Nephron progenitor cell (in vitro differentiated cells): ENCODE data around the gene GAS2L2.

Experiments
- DNase-seq: peaks from one replicate; pipeline ENCODE4 v3.0.0; 2021
- H3K27ac Mint-ChIP-seq: 2 replicates; pipeline ENCODE4 v1.8.0; 2021; ENCODE audit warnings: mild to moderate bottlenecking, moderate library complexity, mixed read lengths
- H3K27me3 Mint-ChIP-seq: 2 replicates; pipeline ENCODE4 v1.8.0; 2021; ENCODE audit warnings: mild to moderate bottlenecking, low read depth, mixed read lengths; ENCODE audit not compliant: poor library complexity
- H3K36me3 Mint-ChIP-seq: 2 replicates; pipeline ENCODE4 v1.8.0; 2021; ENCODE audit warnings: low read depth, mixed read lengths
- H3K4me1 Mint-ChIP-seq: 2 replicates; pipeline ENCODE4 v1.8.0; 2021; ENCODE audit warnings: mixed read lengths
- H3K4me3 Mint-ChIP-seq: 2 replicates; pipeline ENCODE4 v1.8.0; 2021; ENCODE audit warnings: mild to moderate bottlenecking, moderate library complexity, mixed read lengths
- H3K9me3 Mint-ChIP-seq: 2 replicates; pipeline ENCODE4 v1.8.0; 2021; ENCODE audit warnings: mild to moderate bottlenecking, moderate library complexity, mixed read lengths
- TF ChIP-seq, protein P1 (sequence below): fragments of 200-600 bp; sonication (generic); IDR thresholded peaks from 2 replicates; pipeline ENCODE4 v1.5.0; 2021; ENCODE audit warnings: antibody characterized with exemption

GAS2L2 gene

DNA sequence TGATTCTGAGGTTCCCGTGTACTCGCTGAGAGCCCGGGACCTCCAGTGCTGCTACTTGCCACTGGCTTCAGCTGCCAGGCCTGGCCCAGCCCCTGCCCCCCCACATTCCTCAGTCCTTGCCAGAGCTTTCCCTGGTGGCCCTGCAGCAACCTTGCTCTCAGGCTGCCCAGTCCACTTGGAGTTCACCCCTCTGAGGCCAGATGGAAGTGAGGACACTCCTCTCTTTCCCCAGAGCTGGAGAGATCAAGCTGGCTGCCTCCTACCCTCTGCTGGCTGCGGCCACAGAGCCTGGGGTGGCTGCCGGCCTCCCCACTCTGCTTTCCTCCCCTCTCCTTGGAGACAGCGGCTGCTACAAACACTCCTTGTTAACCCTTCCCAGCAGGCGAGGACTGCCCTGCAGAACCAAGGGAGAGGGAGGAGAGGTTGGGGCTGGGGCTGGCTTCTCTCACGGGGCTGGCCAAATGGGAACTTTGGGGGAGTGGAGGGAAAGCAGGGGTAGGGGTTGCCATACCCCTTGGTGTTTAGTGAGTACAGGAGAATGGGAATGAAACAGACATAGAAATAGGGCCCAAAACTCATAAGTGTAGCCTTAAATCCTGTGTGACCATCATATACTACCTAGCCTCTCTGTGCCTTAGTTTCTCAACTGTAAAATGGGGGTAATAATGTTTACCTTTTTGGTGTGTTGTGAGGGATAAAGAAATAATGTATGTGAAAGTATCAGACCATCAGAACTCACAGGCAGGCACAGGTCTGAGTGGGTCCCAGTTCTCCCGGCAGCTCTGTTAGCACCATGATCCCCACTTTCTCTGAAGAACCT is at the start of gene GAS2L2:
GAS2L2 (minus strand) TSS at position 295 of the 820 bp plus-strand sequence. CDS start 389 bp downstream, outside the sequence.
- Mint-ChIP-seq H3K27me3 (peaks cover 50% of the 10 kb centered on the region), H3K4me3 (no peak within 1 kb of the TSS), H3K4me1 (peaks cover 35% of the 10 kb centered on the region), H3K9me3 (no peaks in the 10 kb centered on the region), H3K27ac (no peak within 1 kb of the TSS), H3K36me3 (no peaks in the 10 kb centered on the region)
- no peak for DNase-seq
- TF ChIP-seq, protein P1, sequence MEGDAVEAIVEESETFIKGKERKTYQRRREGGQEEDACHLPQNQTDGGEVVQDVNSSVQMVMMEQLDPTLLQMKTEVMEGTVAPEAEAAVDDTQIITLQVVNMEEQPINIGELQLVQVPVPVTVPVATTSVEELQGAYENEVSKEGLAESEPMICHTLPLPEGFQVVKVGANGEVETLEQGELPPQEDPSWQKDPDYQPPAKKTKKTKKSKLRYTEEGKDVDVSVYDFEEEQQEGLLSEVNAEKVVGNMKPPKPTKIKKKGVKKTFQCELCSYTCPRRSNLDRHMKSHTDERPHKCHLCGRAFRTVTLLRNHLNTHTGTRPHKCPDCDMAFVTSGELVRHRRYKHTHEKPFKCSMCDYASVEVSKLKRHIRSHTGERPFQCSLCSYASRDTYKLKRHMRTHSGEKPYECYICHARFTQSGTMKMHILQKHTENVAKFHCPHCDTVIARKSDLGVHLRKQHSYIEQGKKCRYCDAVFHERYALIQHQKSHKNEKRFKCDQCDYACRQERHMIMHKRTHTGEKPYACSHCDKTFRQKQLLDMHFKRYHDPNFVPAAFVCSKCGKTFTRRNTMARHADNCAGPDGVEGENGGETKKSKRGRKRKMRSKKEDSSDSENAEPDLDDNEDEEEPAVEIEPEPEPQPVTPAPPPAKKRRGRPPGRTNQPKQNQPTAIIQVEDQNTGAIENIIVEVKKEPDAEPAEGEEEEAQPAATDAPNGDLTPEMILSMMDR, result no peak

DNA sequence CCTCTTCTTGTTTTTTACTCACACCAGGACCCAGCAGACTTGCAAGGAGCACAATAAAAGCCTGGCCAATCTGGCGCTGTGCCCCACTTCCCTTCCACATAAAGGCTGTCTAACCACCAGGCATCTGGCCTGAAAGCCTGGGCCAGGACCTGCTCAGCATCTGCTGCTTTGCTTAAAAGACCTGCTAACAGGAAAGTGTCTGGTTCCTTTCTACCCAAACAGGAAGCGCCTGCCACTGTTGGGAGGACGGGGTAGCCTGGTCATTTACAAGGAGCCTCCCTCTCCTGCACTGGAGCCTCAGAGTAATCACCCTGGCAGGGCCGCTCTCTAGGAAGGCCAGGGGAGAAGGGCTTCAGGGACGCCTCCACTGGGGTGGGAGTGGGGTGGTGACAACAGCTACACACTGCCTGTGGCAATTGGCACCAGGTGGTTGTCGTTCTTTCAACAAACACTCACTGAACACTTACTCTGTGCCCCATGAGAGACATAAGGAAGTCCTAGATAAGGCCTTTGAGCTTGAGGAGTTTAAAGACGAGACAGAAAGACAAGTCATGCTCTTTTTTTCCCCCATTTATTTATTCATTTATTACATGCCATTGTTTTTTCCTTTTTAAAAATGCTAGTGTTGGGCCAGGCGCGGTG is 48.7 kb upstream of the GAS2L2 start:
- no peaks in the 10 kb centered on the region for H3K36me3 Mint-ChIP-seq
- peaks cover 47% of the 10 kb centered on the region for H3K27me3 Mint-ChIP-seq
- peaks cover 12% of the 10 kb centered on the region for H3K4me1 Mint-ChIP-seq
- DNase-seq, result no peak
- H3K9me3 Mint-ChIP-seq, result no peaks in the 10 kb centered on the region
- TF ChIP-seq, protein P1, result no peak
- H3K4me3 Mint-ChIP-seq, result no peak overlapping the region
- H3K27ac Mint-ChIP-seq, result no peak overlapping the region

DNA sequence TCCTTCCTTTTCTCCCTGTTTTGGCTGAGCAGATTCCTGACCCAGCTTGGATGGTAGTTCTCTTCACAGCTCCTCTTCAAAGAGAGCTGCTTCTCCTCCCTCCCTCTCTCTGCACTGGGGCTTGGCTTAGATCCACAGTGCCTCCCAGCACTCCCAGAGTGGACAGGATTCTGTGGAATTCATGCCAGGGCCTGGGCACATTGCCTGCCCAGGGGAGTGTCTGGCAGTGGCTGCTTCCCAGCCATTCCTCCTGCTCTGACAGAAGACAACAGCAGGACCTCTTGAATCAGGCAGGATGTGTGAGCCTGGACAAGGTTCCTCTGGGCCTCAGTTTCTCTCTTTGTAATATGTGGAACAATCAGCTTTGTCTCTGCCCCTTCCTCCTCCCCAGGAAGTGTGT is 46.9 kb upstream of the GAS2L2 start:
- Mint-ChIP-seq H3K4me1 (peaks cover 16% of the 10 kb centered on the region), H3K27ac (no peak overlapping the region), H3K27me3 (peaks cover 62% of the 10 kb centered on the region), H3K36me3 (no peaks in the 10 kb centered on the region), H3K4me3 (no peak overlapping the region), H3K9me3 (no peaks in the 10 kb centered on the region)
- no peak for DNase-seq
- TF ChIP-seq, protein P1, result no peak

DNA sequence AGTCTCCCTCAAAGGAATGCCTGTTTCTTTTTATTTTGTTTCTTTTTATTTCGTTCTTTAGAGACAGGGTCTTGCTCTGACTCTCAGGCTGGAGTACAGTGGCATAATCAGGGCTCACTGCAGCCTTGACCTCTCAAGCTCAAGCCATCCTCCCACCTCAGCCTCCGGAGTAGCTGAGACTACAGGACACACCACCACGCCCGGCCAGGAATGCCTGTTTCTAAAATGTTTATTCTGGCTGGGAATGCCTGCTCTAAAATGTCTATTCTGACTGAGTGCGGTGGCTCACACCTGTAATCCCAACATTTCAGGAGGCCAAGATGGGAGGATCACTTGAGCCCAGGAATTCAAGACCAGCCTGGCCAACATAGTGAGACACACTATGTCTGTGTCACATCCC is 44.9 kb upstream of the GAS2L2 start:
- Mint-ChIP-seq H3K36me3 (no peaks in the 10 kb centered on the region), H3K4me1 (peaks cover 12% of the 10 kb centered on the region), H3K9me3 (no peaks in the 10 kb centered on the region), H3K27me3 (peaks cover 79% of the 10 kb centered on the region), H3K27ac (no peak overlapping the region), H3K4me3 (no peak overlapping the region)
- no peak for DNase-seq
- TF ChIP-seq, protein P1, result no peak

DNA sequence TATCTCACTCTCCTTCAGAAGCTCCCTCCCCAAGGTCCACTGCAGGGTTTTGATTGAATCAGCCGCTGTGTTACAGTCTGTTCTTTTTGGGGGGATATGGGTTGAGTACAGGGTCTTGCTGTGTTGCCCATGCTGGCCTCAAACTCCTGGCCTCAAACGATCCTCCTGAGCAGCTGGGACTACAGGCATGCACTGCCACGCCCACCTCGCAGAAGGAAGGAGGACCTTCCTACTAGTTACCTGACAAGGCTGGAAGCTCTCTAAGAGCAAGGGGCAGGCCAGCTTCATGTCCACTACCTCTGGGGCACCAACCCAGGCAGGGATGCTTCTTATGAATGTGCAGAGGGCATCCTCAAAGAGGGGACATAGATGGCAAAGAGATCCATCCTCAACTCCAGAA is 44.3 kb upstream of the GAS2L2 start:
- no peak for DNase-seq
- Mint-ChIP-seq H3K4me1 (peaks cover 12% of the 10 kb centered on the region), H3K27ac (no peak overlapping the region), H3K4me3 (no peak overlapping the region), H3K9me3 (no peaks in the 10 kb centered on the region), H3K27me3 (peaks cover 85% of the 10 kb centered on the region), H3K36me3 (no peaks in the 10 kb centered on the region)
- TF ChIP-seq, protein P1, result no peak
